GM18907 (cell line): ENCODE results near the gene SIX5.
"Not testable (repeated sequence)": the region's sequence is repeated elsewhere in the genome, so short reads cannot be mapped to it uniquely, and the experiment has no call there.

Source experiments
- ATAC-seq: cut with Tn5 transposase; IDR thresholded peaks from one replicate; pipeline ENCODE4 v1.9.1; 2021; ENCODE audit warnings: mild to moderate bottlenecking, moderate library complexity; ENCODE audit not compliant: unreplicated experiment

The SIX5 gene

GRCh38 chr19:45761714-45762113 lies 7.3 kb downstream of the SIX5 start:
- no peak for ATAC-seq

DNA sequence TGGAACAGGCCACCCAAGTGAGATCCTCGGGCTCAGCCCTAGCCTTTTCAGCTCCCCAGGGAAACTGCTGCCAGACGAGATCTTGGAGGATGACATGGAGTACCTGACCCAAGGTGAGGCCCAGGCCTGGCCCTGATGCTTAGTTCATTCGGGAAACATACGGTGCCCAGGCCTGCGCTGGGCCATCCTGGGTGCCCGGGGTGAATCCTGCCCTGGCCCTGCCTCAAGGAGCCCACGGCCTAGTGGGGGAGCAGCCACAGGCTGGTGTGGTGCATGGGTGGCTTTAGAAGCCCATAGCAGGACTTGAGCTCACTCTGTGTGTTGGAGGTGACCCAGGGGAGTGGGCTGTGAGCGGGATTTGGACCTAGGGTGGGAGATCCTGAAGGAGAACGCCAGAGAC lies 10.1 kb downstream of the SIX5 start:
- ATAC-seq, result no peak

- no peak for ATAC-seq
Observed at GRCh38 chr19:45757695-45758094, 11.4 kb downstream of the SIX5 start.

- ATAC-seq, result no peak
Observed at GRCh38 chr19:45754323-45754722, 14.7 kb downstream of the SIX5 start.

GRCh38 chr19:45753548-45753947 lies 15.5 kb downstream of the SIX5 start:
- ATAC-seq, result no peak

DNA sequence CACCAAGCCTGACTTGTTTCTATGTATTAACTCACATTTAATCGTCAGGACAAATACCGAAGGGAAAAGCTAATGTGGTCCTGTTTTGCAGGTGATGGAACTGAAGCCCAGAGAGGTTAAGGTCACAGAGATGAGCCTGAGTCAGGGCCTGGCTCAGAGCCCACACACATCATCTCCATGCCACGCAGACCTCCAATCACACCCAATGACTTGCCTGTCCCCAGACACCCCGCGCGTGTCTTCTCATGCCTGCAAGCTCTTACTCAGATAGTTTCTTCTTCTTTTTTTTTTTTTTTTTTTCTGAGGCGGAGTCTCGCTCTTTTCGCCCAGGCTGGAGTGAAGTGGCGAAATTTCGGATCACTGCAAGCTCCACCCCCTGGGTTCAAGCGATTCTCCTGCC lies 16.4 kb downstream of the SIX5 start:
- ATAC-seq, result no peak

GRCh38 chr19:45751483-45751882 lies 17.6 kb downstream of the SIX5 start:
- not testable (repeated sequence) for ATAC-seq

- no peak for ATAC-seq
Observed at GRCh38 chr19:45747513-45747912, 21.5 kb downstream of the SIX5 start.

DNA sequence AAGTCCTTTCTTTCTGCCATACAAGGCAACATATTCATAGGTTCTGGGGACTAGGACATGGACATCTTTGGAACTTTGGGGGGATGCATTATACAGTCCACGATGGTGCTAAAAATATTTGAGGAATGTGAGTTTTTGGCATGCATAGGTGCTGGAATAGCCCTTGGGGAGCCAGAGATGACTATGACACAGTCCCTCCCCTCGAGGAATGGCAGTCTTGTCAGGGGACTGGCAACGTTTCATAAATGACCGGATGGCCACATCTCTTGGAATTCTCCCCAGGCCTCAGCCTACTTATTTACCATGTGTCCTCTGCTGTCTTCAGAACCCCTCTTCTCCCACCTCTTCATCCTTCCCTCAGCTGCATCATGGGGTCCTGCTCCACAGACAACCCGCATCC lies 22.2 kb downstream of the SIX5 start:
- no peak for ATAC-seq

DNA sequence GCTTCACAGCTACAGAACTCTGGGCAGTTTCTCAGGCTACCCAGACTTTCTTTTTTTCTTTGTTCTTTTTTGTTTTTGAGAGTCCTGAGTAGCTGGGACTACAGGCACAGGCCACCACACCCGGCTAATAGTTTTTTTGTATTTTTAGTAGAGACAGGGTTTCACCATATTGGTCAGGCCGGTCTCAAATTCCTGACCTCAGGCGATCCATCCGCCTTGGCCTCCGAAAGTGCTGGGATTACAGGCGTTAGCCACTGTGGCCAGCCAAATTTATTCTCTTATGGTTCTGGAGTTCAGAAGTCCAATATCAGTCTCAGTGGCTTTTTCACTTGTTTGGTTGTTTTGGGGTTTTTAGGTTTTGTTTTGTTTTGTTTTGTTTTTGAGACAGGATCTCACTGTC lies 23.4 kb downstream of the SIX5 start:
- ATAC-seq, result no peak

GRCh38 chr19:45742969-45743368 lies 26.1 kb downstream of the SIX5 start:
- no peak for ATAC-seq

DNA sequence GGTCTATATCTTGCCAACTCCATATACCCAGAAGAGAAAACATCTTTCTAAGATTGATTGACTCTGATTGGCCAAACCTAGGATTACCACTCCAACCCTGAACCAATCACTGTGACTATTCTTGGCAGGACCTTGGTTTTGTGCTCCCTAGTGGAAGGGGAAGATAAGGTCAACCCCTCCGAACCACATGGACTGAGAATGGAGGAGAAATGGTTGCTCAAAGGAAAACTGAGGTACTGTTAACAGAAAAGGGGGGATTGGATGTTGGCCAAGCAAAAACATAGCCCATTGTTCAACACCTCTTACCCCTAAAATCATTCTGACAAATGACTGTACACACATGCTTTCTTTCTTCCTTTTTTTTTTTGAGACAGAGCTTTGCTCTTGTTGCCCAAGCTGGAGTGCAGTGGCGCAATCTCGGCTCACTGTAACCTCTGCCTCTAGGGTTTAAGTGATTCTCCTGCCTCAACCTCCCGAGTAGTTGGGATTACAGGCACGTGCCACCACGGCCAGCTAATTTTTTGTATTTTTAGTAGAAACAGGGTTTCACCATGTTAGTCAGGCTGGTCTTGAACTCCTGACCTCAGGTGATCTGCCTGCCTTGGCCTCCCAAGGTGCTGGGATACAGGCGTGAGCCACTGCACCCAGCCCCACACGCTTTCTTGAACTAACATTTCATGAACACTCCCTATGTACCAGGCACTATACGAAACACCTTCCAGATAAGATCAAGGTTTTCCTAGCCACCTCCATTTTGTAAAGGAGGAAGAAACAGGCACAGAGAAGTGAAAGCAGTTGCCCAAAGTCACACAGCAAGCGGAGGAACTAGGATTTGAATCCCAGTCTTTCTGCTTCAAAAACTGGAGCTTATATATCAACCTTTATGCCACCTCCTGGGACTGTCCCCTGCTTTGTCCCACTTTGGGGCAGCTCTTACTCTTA lies 29.3 kb downstream of the SIX5 start:
- ATAC-seq, result no peak

- no peak for ATAC-seq
Observed at GRCh38 chr19:45733160-45733810, 35.8 kb downstream of the SIX5 start, which contains the start of gene MEIOSIN. Gene MEIOSIN (plus strand): TSS chr19:45733439. CDS start chr19:45735377, 1,938 bp downstream.

- ATAC-seq, result peak; percentile 94
Observed at GRCh38 chr19:45730368-45731288, 38.4 kb downstream of the SIX5 start, which contains the start of gene FBXO46. Gene FBXO46 (minus strand): TSS chr19:45730896. CDS start chr19:45713495, 17,401 bp downstream.

DNA sequence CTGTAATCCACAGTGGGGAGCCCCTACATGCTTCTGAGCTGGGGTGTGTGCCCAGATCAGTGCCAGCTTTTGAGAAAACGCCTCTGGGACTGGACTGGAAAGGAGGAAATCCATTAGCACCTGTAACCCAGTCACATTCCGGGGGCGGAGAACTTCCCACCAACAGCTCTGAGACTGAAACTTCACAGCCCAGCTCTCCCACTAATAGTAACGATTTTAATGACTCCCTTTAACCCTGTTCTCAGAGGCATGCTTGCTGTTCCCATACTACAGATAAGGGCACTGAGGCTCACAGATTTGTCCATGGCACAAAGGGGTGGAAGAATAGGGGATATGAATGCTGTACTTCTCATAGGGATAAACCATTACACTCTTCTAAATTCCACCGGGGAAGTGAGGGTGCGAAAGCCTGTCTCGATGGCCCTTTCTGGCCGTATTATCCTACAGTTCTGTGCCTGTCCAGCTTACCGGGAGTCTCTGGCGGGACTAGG lies 39.2 kb downstream of the SIX5 start:
- ATAC-seq, result no peak

GRCh38 chr19:45728683-45729082 lies 40.4 kb downstream of the SIX5 start:
- ATAC-seq, result not testable (repeated sequence)

DNA sequence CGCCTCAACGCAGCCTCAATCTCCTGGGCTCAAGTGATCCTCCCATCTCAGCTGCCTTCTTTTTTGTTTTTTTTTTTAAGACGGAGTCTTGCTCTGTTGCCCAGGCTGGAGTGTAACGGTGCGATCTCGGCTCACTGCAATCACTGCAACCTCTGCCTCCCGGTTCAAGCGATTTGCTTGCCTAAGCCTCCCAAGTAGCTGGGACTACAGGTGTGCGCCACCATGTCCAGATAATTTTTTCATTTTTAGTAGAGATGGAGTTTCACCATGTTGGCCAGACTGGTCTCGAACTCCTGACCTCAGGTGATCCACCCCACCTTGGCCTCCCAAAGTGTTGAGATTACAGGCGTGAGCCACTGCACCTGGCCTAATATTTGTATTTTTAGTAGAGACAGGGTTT lies 49.0 kb downstream of the SIX5 start:
- ATAC-seq, result not testable (repeated sequence)

DNA sequence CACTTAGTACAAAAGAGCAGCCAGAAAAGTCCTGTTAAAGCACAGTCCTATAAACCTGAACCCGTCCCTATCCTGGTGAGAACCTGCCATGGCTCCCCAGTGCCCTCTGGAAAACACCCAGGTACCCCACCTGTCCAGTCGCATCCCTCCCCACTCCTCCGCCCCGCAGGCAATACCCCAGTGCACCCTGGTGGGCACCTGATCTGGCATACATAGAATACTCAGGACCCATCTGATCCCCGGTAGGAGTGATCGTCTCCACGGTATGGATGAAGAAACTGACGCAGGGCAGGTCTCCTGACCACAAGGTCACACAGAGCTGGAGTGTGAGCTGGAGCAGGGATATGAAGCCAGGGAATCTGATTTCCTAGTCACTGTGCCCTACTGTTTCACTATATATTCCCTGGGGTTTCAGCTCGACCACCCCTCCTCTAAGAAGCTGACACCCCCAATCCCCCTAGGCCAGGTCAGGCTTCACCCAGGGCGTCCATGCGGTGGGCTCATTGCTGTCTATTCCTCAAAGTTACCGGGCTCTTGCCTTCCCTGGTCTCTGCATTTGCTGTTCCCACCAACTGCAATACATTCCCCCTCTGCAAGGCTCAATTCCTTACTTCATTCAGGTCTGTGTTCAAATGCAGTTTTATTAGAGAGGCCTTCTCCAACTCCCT lies 50.9 kb downstream of the SIX5 start:
- ATAC-seq, result no peak

GRCh38 chr19:45717131-45717982 lies 51.7 kb downstream of the SIX5 start:
- ATAC-seq, result peak; percentile 91
